GM23248 (cell line): ENCODE data around the gene CREB5. TPM values are rescaled to one million over a fixed set of nuclear protein-coding genes. Genes with fewer than 3 reads are reported as not detected.
A peak's percentile ranks its signal among the peaks of the same experiment; 100 is the strongest.

ENCODE experiments used
- DNase-seq: peaks from one replicate; pipeline ENCODE4 v3.0.0-alpha.2; 2015
- H2AFZ ChIP-seq: fragments of 200-600 bp; sonication (generic); 2 replicates; pipeline ENCODE4 v1.6.1; 2016; ENCODE audit warnings: antibody characterized with exemption
- H3F3A ChIP-seq: fragments of 200-600 bp; sonication (generic); 2 replicates; pipeline ENCODE4 v1.6.1; 2016; ENCODE audit warnings: mild to moderate bottlenecking, antibody characterized with exemption, mixed run types; ENCODE audit not compliant: insufficient read depth
- H3K27ac ChIP-seq: fragments of 200-600 bp; sonication (generic); 2 replicates; pipeline ENCODE4 v1.5.1; 2016; ENCODE audit warnings: mild to moderate bottlenecking
- H3K27me3 ChIP-seq: fragments of 200-600 bp; sonication (generic); replicated peaks from 2 replicates; pipeline ENCODE4 v1.6.1; 2016; ENCODE audit warnings: mild to moderate bottlenecking; ENCODE audit not compliant: insufficient read depth
- H3K36me3 ChIP-seq: fragments of 200-600 bp; sonication (generic); 2 replicates; pipeline ENCODE4 v1.6.1; 2016; ENCODE audit warnings: low read depth, mild to moderate bottlenecking
- H3K4me1 ChIP-seq: fragments of 200-600 bp; sonication (generic); 2 replicates; pipeline ENCODE4 v1.6.1; 2016; ENCODE audit warnings: mild to moderate bottlenecking; ENCODE audit not compliant: insufficient read depth
- H3K4me2 ChIP-seq: fragments of 200-600 bp; sonication (generic); one replicate; pipeline ENCODE4 v1.6.1; 2016; ENCODE audit warnings: mild to moderate bottlenecking; ENCODE audit not compliant: unreplicated experiment
- H3K4me3 ChIP-seq: fragments of 200-600 bp; sonication (generic); 2 replicates; pipeline ENCODE4 v1.5.1; 2016; ENCODE audit warnings: mild to moderate bottlenecking
- H3K79me2 ChIP-seq: fragments of 200-600 bp; sonication (generic); 2 replicates; pipeline ENCODE4 v1.6.1; 2016; ENCODE audit warnings: mild to moderate bottlenecking; ENCODE audit not compliant: insufficient read depth
- H3K9ac ChIP-seq: fragments of 200-600 bp; sonication (generic); 2 replicates; pipeline ENCODE4 v1.6.1; 2016; ENCODE audit warnings: mild to moderate bottlenecking
- H3K9me2 ChIP-seq: fragments of 200-600 bp; sonication (generic); 2 replicates; pipeline ENCODE4 v1.6.1; 2016; ENCODE audit warnings: mixed run types, mild to moderate bottlenecking, moderate library complexity; ENCODE audit not compliant: insufficient read depth
- H3K9me3 ChIP-seq: fragments of 200-600 bp; sonication (generic); one replicate; pipeline ENCODE4 v1.6.1; 2017; ENCODE audit warnings: low read depth
- H4K20me1 ChIP-seq: fragments of 200-600 bp; sonication (generic); 2 replicates; pipeline ENCODE4 v1.6.0; 2016; ENCODE audit not compliant: insufficient read depth
- EZH2 ChIP-seq: fragments of 200-600 bp; sonication (generic); IDR thresholded peaks from 2 replicates; pipeline ENCODE4 v1.6.1; 2018; ENCODE audit warnings: antibody characterized with exemption, mild to moderate bottlenecking; ENCODE audit not compliant: insufficient read depth, poor library complexity, severe bottlenecking
- EZH2phosphoT487 ChIP-seq: fragments of 200-600 bp; sonication (generic); IDR thresholded peaks from 2 replicates; pipeline ENCODE4 v1.6.1; 2018; ENCODE audit warnings: antibody characterized with exemption, moderate library complexity, mild to moderate bottlenecking, low read depth; ENCODE audit not compliant: insufficient read depth
- WGBS, 2 experiments: methylation state at CpG; one replicate each; pipeline ENCODE4 v1.1.6; 2015 to 2017; ENCODE audit warnings: low lambda C conversion rate in 2 of 2, low coverage in 1 of 2; ENCODE audit errors: missing lambda C conversion rate in 2 of 2; 5-methylcytosine and 5-hydroxymethylcytosine counted together
- in situ Hi-C: fragments of 300-500 bp; cut with MboI; formaldehyde crosslinking; loops from 2 replicates; pipeline ENCODE4 v1.15.0; 2020
- polyA plus RNA-seq: library from polyadenylated mRNA; unstranded; fragments of >200 nt; fragmentation: Nextera tagmentation; extraction: Ambion mirVana; gene quantifications from 2 replicates; pipeline ENCODE4 v1.2.1, GENCODE V29; 2016
- total RNA-seq: library from RNA; depleted of rRNA; stranded (reverse); fragments of >200 nt; shearing (Covaris generic); gene quantifications from 2 replicates; pipeline ENCODE4 v1.2.3, GENCODE V29; 2014

CREB5 gene
- total and polyA plus RNA-seq, 2 experiments from 2014 or later: 13.6 to 19.2 TPM

DNA sequence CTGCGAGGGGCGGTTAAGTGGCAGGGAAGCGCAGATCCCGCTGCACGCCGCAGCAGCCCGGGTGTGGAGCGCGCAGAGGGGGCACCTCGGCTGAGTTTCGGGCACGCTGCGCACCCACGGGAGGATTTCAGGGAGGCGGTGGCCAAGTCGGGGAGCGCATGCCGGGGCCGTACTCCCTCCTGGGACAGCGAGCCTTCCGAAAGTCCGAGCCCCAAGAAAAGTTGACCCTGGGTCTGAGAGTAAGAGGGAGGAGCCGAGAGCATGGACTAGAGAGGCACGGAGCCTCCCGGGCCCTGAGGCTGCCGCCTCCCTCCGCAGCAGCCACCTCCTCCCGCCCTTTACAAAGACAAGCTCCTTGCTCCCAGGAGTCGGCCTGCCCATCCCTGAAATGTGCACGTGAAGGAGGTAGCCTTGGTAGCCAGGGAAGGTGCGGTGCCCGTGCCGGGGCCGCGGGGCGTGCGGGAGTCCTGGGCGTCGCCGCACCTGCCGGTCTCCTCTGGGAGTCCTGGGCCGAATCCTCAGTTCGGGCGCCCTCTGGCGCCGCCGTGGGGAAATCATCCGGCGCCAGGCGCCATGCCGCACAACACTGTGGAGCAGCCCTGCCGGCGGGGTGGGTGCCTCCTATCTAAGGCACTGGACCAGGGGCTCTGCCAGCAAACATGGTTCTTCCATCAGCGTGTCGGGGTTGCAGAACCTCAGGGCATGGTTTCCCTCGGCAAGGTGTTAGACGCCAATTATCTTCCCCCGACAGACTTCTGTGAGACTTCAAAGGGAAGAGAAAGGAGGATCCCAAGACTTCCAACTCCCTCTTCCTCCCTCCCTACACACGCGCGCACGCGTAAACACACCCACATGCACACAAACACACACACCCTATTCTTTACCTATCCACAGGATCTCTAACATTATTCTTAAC, 441.8 kb downstream of the CREB5 start:
- Histone ChIP-seq H3K4me3 (peak overlapping the region; percentile 75), H3K9me3 (no peaks in the 10 kb centered on the region), H3K79me2 (no peaks in the 10 kb centered on the region), H3K4me2 (peak overlapping the region; percentile 87), H3F3A (peaks cover 49% of the 10 kb centered on the region), H3K36me3 (no peaks in the 10 kb centered on the region), H4K20me1 (no peaks in the 10 kb centered on the region), H3K4me1 (peaks cover 55% of the 10 kb centered on the region), H3K27me3 (no peaks in the 10 kb centered on the region), H2AFZ (peak overlapping the region; percentile 90), H3K9me2 (no peaks in the 10 kb centered on the region; the same call in 1 of the 2 replicates), H3K9ac (peak overlapping the region; percentile 31), H3K27ac (no peak overlapping the region)
- DNase-seq: peak; percentile 79
- in situ Hi-C loops: loop anchor here (10.0 kb wide), 1 partner anchor 459 kb away; no protein-coding TSS in a partner anchor
- no peak for TF ChIP-seq EZH2phosphoT487
- 6% methylated on average over 56 to 62 of the region's 63 CpGs for WGBS, 2 experiments

DNA sequence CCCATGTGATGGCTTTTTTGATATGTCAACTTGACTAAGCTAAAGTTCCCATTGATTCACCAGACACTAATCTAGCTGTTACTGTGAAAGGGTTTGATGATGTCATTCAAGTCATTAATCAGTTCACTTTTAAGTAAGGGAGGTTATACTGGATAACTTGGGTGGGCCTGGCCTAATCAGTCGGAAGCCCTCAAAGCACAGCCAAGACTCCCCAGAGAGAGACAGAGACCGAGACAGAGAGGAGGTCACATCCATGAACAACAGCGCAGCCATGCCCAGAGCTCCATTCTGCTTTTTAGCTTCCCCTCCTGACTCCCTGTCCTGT, 442.4 kb downstream of the CREB5 start:
- Histone ChIP-seq H3K4me3 (no peak overlapping the region), H3K27ac (no peak overlapping the region), H3K4me2 (peak overlapping the region; percentile 87), H3K79me2 (no peaks in the 10 kb centered on the region), H3K9ac (no peak overlapping the region), H3K27me3 (no peaks in the 10 kb centered on the region), H3K4me1 (peaks cover 57% of the 10 kb centered on the region), H2AFZ (no peak overlapping the region), H3F3A (peaks cover 51% of the 10 kb centered on the region), H4K20me1 (no peaks in the 10 kb centered on the region), H3K36me3 (no peaks in the 10 kb centered on the region), H3K9me3 (no peaks in the 10 kb centered on the region), H3K9me2 (no peaks in the 10 kb centered on the region; the same call in 1 of the 2 replicates)
- 87 to 89% methylated on average over 3 of the region's 3 CpGs for WGBS, 2 experiments
- in situ Hi-C loops: loop anchor here (10.0 kb wide), 1 partner anchor 460 kb away; no protein-coding TSS in a partner anchor
- TF ChIP-seq EZH2 (no peak), EZH2phosphoT487 (no peak)
- peak; percentile 27 for DNase-seq

DNA sequence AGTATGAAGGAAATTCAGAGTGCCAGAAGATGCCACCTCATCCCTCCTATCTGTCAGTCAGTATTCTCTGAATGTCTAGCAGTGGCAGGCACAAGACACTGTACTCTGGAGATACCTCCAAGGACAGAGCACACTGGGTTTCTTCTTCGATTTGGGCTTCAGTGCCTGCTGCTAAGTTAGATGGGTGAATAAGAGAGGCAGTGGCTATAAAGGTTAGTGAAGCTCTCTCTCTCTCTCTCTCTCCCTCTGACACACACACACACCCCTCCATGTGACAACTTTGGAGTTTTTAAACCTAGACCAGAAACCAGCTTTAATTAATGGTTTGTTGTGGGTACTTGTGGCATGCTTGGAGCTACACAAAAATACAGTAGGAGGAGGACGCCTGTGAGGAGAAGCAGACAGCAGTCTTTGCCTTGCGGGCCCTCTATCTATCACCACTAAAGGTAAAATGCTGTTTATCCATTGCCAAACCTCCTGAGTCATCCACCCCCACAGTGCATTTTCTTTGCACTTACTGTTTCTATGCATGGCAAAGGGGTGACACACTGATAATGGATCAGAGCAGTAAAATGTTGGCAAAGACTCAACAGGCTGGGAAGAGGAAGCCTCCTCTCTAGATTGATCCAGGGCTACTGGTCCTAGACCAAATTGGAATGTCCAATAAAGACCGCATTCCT, 443.4 kb downstream of the CREB5 start:
- Histone ChIP-seq H3K27ac (peak overlapping the region; percentile 71), H3K27me3 (no peaks in the 10 kb centered on the region), H3K4me2 (peak overlapping the region; percentile 40), H3K9me2 (no peaks in the 10 kb centered on the region; the same call in 1 of the 2 replicates), H2AFZ (no peak overlapping the region), H3K9me3 (no peaks in the 10 kb centered on the region), H3K4me1 (peaks cover 57% of the 10 kb centered on the region), H4K20me1 (no peaks in the 10 kb centered on the region), H3K79me2 (no peaks in the 10 kb centered on the region), H3K9ac (peak overlapping the region; percentile 12), H3K4me3 (no peak overlapping the region), H3K36me3 (no peaks in the 10 kb centered on the region), H3F3A (peaks cover 51% of the 10 kb centered on the region)
- DNase-seq: peak; percentile 98
- in situ Hi-C loops: loop anchor here (10.0 kb wide), 1 partner anchor 461 kb away; no protein-coding TSS in a partner anchor
- TF ChIP-seq EZH2: no peak
- 0 out of 2 replicates have a peak, but pooled peaks have one; percentile 81 for TF ChIP-seq EZH2phosphoT487
- 22 to 23% methylated on average over 4 of the region's 4 CpGs for WGBS, 2 experiments

DNA sequence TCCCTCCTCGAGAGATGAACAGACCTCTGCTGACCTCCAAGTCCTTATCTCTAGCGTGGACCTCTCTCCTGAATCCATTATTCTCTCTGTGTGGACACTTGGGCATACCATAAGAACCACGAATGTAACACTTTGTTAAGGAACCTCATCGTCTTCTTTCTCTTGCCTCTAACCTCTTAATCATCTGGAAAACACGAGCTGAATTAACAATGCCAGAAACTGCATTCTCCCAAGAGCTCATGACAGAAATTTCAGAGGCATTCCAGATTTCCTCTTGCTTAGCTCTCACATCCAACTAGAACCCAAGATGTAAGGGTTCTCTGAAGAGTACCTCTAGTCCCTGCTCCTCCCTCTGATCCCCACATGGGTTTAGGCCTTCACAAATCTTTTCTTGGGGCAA, 444.3 kb downstream of the CREB5 start:
- Histone ChIP-seq H3K4me1 (peaks cover 57% of the 10 kb centered on the region), H3K9ac (no peak overlapping the region), H3K4me2 (no peak overlapping the region), H3K79me2 (no peaks in the 10 kb centered on the region), H3K27ac (peak overlapping the region; percentile 71), H4K20me1 (no peaks in the 10 kb centered on the region), H3K9me3 (no peaks in the 10 kb centered on the region), H3F3A (peaks cover 51% of the 10 kb centered on the region), H3K27me3 (no peaks in the 10 kb centered on the region), H2AFZ (no peak overlapping the region), H3K4me3 (no peak overlapping the region), H3K9me2 (no peaks in the 10 kb centered on the region), H3K36me3 (no peaks in the 10 kb centered on the region)
- peak; percentile 46 for DNase-seq
- in situ Hi-C loops: loop anchor here (10.0 kb wide), 1 partner anchor 462 kb away; no protein-coding TSS in a partner anchor
- TF ChIP-seq EZH2 (no peak), EZH2phosphoT487 (no peak)
- WGBS, 2 experiments: 61 to 62% methylated on average over 5 of the region's 5 CpGs
